ENCODE measurements around the gene ACSM3.

Gene ACSM3

DNA sequence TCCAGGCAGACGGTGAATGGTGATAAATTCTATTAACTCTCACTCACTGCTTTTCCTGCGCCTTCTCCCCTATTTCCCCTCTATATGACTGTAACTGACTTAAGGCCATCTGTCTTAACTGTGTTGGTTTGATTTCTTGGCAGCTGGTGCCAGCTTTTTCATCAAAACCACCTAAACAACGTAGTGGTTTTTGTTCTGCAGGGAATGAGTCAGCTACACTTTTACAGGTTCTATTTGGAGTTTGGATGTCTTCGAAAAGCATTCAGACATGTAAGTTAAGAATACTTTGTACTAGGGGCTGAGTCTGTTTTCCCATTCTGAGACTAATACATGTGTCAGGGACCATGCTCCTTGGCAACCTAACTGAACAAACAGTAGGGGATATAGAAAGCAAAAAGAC, 51.0 kb downstream of the ACSM3 start:
- H2BK15ac ChIP-seq (ENCODE audit: low read depth, poor library complexity, severe bottlenecking), result no peak overlapping the region
- no peak overlapping the region for H2AK5ac ChIP-seq (ENCODE audit: low read length, severe bottlenecking)
- H3K9me3 ChIP-seq (ENCODE audit: control insufficient read depth, low read length), result no peaks in the 10 kb centered on the region
- H3K79me1 ChIP-seq (replicated peaks; ENCODE audit: low read length, poor library complexity, severe bottlenecking), result peaks cover 3% of the 10 kb centered on the region
- H2BK120ac ChIP-seq (ENCODE audit: low read depth, low read length), result no peak overlapping the region
- 94% methylated on average over 4 of the region's 4 CpGs for WGBS
- no peak overlapping the region for H3K23ac ChIP-seq (ENCODE audit: low read length in 2 of 2)
- no peak overlapping the region for H3K4me2 ChIP-seq (ENCODE audit: low read length, poor library complexity, severe bottlenecking)
- H2BK12ac ChIP-seq (ENCODE audit: low read length in 2 of 2), result no peak overlapping the region
- H4K91ac ChIP-seq (ENCODE audit: low read length), result no peak overlapping the region
- no peaks in the 10 kb centered on the region for H3K4me1 ChIP-seq (ENCODE audit: control insufficient read depth, insufficient read depth, low read depth, low read length)
- no peak overlapping the region for H3K18ac ChIP-seq (ENCODE audit: low read depth in 1 of 2, low read length in 2 of 2)
- no peak overlapping the region for H4K8ac ChIP-seq (ENCODE audit: low read length)
- H3K27ac ChIP-seq (ENCODE audit: low read length, poor library complexity, severe bottlenecking), result no peak overlapping the region
- H3K27me3 ChIP-seq (ENCODE audit: control insufficient read depth in 1 of 2, insufficient read depth in 1 of 2, low read length in 2 of 2), result no peaks in the 10 kb centered on the region
- H3K14ac ChIP-seq (ENCODE audit: low read length in 2 of 2), result no peak overlapping the region
- H3K36me3 ChIP-seq (ENCODE audit: control insufficient read depth in 1 of 2, insufficient read depth in 2 of 2, low read depth in 1 of 2, low read length in 2 of 2), result peaks cover 3 to 41% of the 10 kb centered on the region in 2 experiments
- no peak overlapping the region for H3K4ac ChIP-seq (ENCODE audit: low read depth in 1 of 2, low read length in 2 of 2)
- no peak for DNase-seq
- no peak overlapping the region for H2AFZ ChIP-seq (ENCODE audit: low read depth, low read length)
- H3K9ac ChIP-seq (ENCODE audit: low read length), result no peak overlapping the region
- H3K4me3 ChIP-seq (ENCODE audit: insufficient read depth in 1 of 2, low read depth in 1 of 2, low read length in 2 of 2), result no peak overlapping the region
- H2BK5ac ChIP-seq (ENCODE audit: low read depth, low read length, poor library complexity, severe bottlenecking), result no peak overlapping the region

DNA sequence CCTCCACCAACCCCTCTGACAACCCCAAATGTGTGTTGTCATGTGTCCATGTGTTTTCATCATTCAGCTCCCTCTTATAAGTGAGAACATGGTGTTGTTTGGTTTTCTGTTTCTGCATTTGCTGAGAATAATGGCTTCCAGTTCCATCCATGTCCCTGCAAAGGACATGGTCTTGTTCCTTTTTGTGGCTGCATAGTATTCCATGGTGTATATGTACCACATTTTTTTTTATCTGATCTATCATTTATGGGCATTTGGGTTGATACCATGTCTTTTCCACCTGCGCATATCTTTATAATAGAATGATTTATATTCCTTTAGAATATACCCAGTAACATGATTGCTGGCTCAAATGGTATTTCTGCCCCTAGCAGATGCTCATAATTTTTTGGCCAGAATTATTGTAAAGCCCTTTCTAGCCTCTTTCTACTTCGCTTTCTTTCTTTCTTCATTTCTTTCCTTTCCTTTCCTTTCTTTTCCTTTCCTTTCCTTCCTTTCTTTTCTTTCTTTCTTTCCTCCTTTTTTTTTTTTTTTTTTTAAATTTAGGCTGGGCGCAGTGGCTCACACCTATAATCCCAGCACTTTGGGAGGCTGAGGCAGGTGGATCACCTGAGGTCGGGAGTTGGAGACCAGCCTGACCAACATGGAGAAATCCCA, 55.2 kb downstream of the ACSM3 start:
- no peak overlapping the region for H2BK5ac ChIP-seq (ENCODE audit: low read depth, low read length, poor library complexity, severe bottlenecking)
- over 99% methylated on average over 3 of the region's 4 CpGs for WGBS
- no peak overlapping the region for H2AK5ac ChIP-seq (ENCODE audit: low read length, severe bottlenecking)
- H3K9me3 ChIP-seq (ENCODE audit: control insufficient read depth, low read length), result no peaks in the 10 kb centered on the region
- no peak overlapping the region for H2BK12ac ChIP-seq (ENCODE audit: low read length in 2 of 2)
- no peak overlapping the region for H2BK120ac ChIP-seq (ENCODE audit: low read depth, low read length)
- H2AFZ ChIP-seq (ENCODE audit: low read depth, low read length), result no peak overlapping the region
- H4K91ac ChIP-seq (ENCODE audit: low read length), result no peak overlapping the region
- no peak overlapping the region for H3K9ac ChIP-seq (ENCODE audit: low read length)
- peaks cover 3 to 65% of the 10 kb centered on the region in 2 experiments for H3K36me3 ChIP-seq (ENCODE audit: control insufficient read depth in 1 of 2, insufficient read depth in 2 of 2, low read depth in 1 of 2, low read length in 2 of 2)
- no peak overlapping the region for H4K8ac ChIP-seq (ENCODE audit: low read length)
- H3K4me1 ChIP-seq (ENCODE audit: control insufficient read depth, insufficient read depth, low read depth, low read length), result no peaks in the 10 kb centered on the region
- no peak for DNase-seq
- H3K27ac ChIP-seq (ENCODE audit: low read length, poor library complexity, severe bottlenecking), result no peak overlapping the region
- no peaks in the 10 kb centered on the region for H3K27me3 ChIP-seq (ENCODE audit: control insufficient read depth in 1 of 2, insufficient read depth in 1 of 2, low read length in 2 of 2)
- no peak overlapping the region for H3K14ac ChIP-seq (ENCODE audit: low read length in 2 of 2)
- H3K4me2 ChIP-seq (ENCODE audit: low read length, poor library complexity, severe bottlenecking), result no peak overlapping the region
- no peak overlapping the region for H3K4ac ChIP-seq (ENCODE audit: low read depth in 1 of 2, low read length in 2 of 2)
- no peak overlapping the region for H2BK15ac ChIP-seq (ENCODE audit: low read depth, poor library complexity, severe bottlenecking)
- H3K4me3 ChIP-seq (ENCODE audit: insufficient read depth in 1 of 2, low read depth in 1 of 2, low read length in 2 of 2), result no peak overlapping the region
- no peak overlapping the region for H3K18ac ChIP-seq (ENCODE audit: low read depth in 1 of 2, low read length in 2 of 2)
- no peaks in the 10 kb centered on the region for H3K79me1 ChIP-seq (replicated peaks; ENCODE audit: low read length, poor library complexity, severe bottlenecking)
- no peak overlapping the region for H3K23ac ChIP-seq (ENCODE audit: low read length in 2 of 2)

DNA sequence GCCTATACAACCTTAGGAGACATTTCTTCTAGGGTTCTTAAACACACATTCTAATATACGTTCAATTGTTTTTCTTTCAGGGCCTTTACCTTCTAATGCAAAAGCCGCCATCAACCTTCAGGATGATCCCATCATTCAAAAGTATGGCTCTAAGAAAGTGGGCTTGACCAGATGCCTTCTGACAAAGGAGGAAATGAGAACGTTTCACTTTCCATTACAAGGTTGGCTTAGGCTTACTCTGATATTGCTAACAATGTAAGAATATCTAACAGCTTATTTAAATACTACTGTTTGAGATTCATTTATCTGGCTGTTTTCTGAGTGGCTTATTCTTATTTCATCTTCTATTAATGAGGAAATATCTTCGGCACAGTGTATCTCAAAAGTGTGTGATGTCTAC, 57.9 kb downstream of the ACSM3 start:
- Histone ChIP-seq H2BK120ac (ENCODE audit: low read depth, low read length) (no peak overlapping the region), H4K91ac (ENCODE audit: low read length) (no peak overlapping the region), H2BK15ac (ENCODE audit: low read depth, poor library complexity, severe bottlenecking) (no peak overlapping the region), H3K4ac (ENCODE audit: low read depth in 1 of 2, low read length in 2 of 2) (no peak overlapping the region), H3K4me1 (ENCODE audit: control insufficient read depth, insufficient read depth, low read depth, low read length) (no peaks in the 10 kb centered on the region), H3K79me1 (replicated peaks; ENCODE audit: low read length, poor library complexity, severe bottlenecking) (no peaks in the 10 kb centered on the region), H3K36me3 (ENCODE audit: control insufficient read depth in 1 of 2, insufficient read depth in 2 of 2, low read depth in 1 of 2, low read length in 2 of 2) (peaks cover 0 to 57% of the 10 kb centered on the region in 2 experiments), H3K9ac (ENCODE audit: low read length) (no peak overlapping the region), H3K4me3 (ENCODE audit: insufficient read depth in 1 of 2, low read depth in 1 of 2, low read length in 2 of 2) (no peak overlapping the region), H3K27ac (ENCODE audit: low read length, poor library complexity, severe bottlenecking) (no peak overlapping the region), H2BK12ac (ENCODE audit: low read length in 2 of 2) (no peak overlapping the region), H3K18ac (ENCODE audit: low read depth in 1 of 2, low read length in 2 of 2) (no peak overlapping the region), H3K23ac (ENCODE audit: low read length in 2 of 2) (no peak overlapping the region), H3K4me2 (ENCODE audit: low read length, poor library complexity, severe bottlenecking) (no peak overlapping the region), H3K9me3 (ENCODE audit: control insufficient read depth, low read length) (no peaks in the 10 kb centered on the region), H3K14ac (ENCODE audit: low read length in 2 of 2) (no peak overlapping the region), H4K8ac (ENCODE audit: low read length) (no peak overlapping the region), H2BK5ac (ENCODE audit: low read depth, low read length, poor library complexity, severe bottlenecking) (no peak overlapping the region), H2AFZ (ENCODE audit: low read depth, low read length) (no peak overlapping the region), H3K27me3 (ENCODE audit: control insufficient read depth in 1 of 2, insufficient read depth in 1 of 2, low read length in 2 of 2) (no peaks in the 10 kb centered on the region), H2AK5ac (ENCODE audit: low read length, severe bottlenecking) (no peak overlapping the region)
- no peak for DNase-seq
- 100% methylated on average over 3 of the region's 4 CpGs for WGBS

DNA sequence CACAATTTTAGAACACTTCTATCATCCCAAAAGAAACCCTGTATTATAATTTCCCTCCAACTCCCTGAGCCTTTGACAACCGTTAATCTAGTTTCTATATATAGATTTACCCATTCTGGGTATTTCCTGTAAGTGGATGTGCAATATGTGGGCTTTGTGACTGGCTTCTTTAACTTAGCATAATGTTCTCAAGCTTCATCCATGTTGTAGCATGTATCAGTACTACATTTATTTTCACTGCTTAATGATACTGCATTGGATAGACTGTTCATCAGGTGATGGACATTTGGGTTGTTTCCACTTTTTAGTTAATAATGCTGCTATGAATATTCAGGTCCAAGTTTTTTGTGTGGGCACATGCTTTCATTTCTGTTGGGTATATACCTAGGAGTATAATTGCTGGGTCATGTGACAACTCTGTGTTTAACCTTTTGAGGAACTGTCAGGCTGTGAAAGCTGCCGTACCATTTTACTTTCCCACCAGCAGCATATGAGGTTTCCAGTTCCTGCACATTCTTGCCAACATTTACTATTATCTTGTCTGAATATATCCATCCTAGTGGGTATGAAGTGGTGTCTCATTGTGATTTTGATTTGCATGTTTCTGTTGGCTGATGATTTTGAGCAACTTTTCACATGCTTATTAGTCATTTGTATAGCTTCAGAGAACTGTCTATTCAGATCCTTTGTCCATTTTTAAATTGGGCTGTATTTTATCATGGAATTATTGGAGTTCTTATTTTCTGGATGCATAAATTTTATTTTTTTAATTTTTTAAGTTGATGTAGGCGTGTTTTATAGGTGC, 58.9 kb downstream of the ACSM3 start:
- no peaks in the 10 kb centered on the region for H3K4me1 ChIP-seq (ENCODE audit: control insufficient read depth, insufficient read depth, low read depth, low read length)
- no peak for DNase-seq
- H3K79me1 ChIP-seq (replicated peaks; ENCODE audit: low read length, poor library complexity, severe bottlenecking), result no peaks in the 10 kb centered on the region
- no peak overlapping the region for H2BK15ac ChIP-seq (ENCODE audit: low read depth, poor library complexity, severe bottlenecking)
- H3K4ac ChIP-seq (ENCODE audit: low read depth in 1 of 2, low read length in 2 of 2), result no peak overlapping the region
- no peak overlapping the region for H4K8ac ChIP-seq (ENCODE audit: low read length)
- no peak overlapping the region for H3K23ac ChIP-seq (ENCODE audit: low read length in 2 of 2)
- no peak overlapping the region for H3K14ac ChIP-seq (ENCODE audit: low read length in 2 of 2)
- no peaks in the 10 kb centered on the region for H3K9me3 ChIP-seq (ENCODE audit: control insufficient read depth, low read length)
- no peak overlapping the region for H2AK5ac ChIP-seq (ENCODE audit: low read length, severe bottlenecking)
- H3K27ac ChIP-seq (ENCODE audit: low read length, poor library complexity, severe bottlenecking), result no peak overlapping the region
- no peak overlapping the region for H2AFZ ChIP-seq (ENCODE audit: low read depth, low read length)
- no peak overlapping the region for H2BK120ac ChIP-seq (ENCODE audit: low read depth, low read length)
- no peak overlapping the region for H2BK12ac ChIP-seq (ENCODE audit: low read length in 2 of 2)
- no peak overlapping the region for H3K9ac ChIP-seq (ENCODE audit: low read length)
- H2BK5ac ChIP-seq (ENCODE audit: low read depth, low read length, poor library complexity, severe bottlenecking), result no peak overlapping the region
- H3K27me3 ChIP-seq (ENCODE audit: control insufficient read depth in 1 of 2, insufficient read depth in 1 of 2, low read length in 2 of 2), result no peaks in the 10 kb centered on the region
- no CpG with 5 or more reads among the region's 3 CpGs for WGBS
- H3K4me3 ChIP-seq (ENCODE audit: insufficient read depth in 1 of 2, low read depth in 1 of 2, low read length in 2 of 2), result no peak overlapping the region
- H3K18ac ChIP-seq (ENCODE audit: low read depth in 1 of 2, low read length in 2 of 2), result no peak overlapping the region
- no peak overlapping the region for H3K4me2 ChIP-seq (ENCODE audit: low read length, poor library complexity, severe bottlenecking)
- H3K36me3 ChIP-seq (ENCODE audit: control insufficient read depth in 1 of 2, insufficient read depth in 2 of 2, low read depth in 1 of 2, low read length in 2 of 2), result peaks cover 0 to 58% of the 10 kb centered on the region in 2 experiments
- H4K91ac ChIP-seq (ENCODE audit: low read length), result no peak overlapping the region

Data from mesenchymal stem cell (in vitro differentiated cells and primary cell).